Fibroblast of skin of left biceps (primary cell): ENCODE data around the gene STARD4.

Experiments
- DNase-seq, 2 experiments: peaks; one replicate each; pipeline ENCODE4 v3.0.0-alpha.2; 2013; ENCODE audit warnings: low read depth in 2 of 2

The STARD4 gene, protein sequence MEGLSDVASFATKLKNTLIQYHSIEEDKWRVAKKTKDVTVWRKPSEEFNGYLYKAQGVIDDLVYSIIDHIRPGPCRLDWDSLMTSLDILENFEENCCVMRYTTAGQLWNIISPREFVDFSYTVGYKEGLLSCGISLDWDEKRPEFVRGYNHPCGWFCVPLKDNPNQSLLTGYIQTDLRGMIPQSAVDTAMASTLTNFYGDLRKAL

DNA sequence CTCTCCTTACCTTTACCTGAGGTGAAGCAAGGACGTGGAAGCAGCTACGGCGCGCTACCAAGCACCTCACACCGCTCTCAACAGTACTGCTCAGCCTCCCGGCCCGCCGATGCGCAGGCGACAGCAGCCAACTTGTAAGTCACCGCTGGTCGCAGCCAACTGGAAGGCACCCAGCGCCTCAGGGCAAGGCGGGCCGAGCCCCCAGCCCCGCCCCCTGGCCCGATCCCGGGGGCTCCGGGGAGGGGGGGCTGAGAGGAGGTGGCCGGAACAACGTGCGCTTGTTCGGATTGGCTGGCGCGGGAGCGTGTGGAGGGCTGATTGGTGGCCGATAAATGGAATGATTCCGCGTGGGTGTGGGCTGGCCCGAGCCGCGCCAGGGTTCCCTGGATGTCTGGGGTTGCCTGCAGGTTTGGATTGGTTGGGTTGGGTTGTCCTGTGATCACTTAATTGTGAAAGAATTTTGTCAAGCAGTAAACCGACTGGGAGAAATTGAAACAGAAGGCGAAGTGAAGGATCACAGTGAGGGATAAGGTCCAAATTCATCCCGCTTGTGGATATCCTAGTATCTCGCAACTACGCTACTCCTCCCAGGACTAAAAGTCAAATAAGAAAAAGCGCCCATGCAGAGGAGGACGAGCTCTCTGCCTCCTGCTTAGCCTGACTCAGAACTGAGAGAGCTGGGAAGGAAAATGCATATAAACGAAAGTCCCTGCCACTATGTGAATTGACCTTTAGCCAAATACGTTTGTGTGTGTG lies at the start of gene STARD4:
STARD4 (minus strand) TSS at position 161 of the 756 bp plus-strand sequence. CDS start 5,102 bp downstream, outside the sequence.
- peak; percentile 93 to 94 for DNase-seq

DNA sequence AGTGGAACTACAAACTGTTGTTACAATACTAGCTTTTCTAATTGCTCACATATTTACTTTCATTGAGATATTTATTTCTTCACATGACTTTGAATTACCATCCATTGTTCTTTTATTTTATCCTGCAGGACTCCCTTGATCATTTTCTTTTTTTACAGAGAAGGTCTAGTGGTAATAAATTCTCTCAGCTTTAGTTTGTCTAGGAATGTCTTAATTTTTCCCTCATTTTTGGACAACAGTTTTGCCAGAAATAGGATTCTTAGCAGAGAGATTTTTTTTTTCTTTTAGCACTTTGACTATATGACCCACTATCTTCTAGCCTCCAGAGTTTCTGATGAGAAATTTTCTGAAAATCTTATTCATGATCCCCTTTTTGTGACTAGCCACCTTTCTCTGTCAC lies 47.3 kb upstream of the STARD4 start:
- no peak for DNase-seq

DNA sequence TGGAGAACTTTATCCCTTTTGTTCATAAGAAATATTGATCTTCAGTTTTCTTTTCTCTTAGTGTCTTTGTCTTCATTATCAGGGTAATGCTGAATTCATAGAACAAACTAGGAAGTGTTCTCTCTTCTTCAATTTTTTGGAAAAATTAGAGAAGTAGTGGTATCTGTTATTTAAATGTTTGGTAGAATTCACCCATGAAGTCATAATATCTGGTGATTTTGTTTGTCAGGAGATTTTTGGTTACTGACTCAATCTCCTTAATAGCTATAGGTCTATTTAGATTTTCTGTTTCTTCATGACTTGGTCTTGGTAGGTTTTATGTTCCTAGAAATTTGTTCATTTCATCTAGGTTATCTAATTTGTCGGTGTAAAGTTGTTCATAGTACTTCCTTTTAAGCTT lies 45.4 kb upstream of the STARD4 start:
- no peak for DNase-seq

DNA sequence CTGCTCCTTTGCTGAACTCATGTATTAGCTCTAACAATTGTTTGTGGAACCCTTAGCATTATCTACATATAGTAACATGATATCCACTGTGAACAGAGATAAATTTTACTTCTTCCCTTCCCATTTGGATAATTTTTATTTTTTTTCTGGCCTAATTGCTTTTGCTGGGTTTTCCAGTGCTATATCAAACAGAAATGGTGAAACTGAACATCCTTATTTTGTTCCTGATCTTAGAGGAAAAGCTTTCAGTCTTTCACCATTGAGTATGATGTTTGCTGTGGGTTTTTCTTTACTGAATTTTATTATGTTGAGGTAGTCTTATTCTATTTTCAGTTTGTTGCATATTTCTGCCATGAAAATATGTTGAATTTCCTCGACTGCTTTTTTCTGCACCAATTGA lies 44.8 kb upstream of the STARD4 start:
- no peak for DNase-seq

DNA sequence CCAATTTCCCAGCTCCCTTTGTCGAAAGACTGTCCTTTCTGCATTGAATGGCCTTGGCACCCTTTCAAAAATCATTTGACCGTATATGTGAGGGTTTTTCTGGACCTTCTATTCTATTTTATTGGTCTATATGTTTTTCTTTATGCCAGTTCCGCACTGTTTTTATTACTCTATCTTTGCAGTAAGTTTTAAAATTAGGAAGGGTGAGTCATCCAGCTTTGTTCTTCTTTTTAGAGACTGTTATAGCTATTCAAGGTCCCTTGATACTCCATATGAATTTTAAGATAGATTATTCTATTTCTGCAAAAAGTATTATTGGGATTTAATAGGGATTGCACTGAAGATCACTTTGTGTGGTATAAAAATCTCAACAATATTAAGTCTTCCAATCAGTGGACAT lies 44.2 kb upstream of the STARD4 start:
- DNase-seq, result no peak

DNA sequence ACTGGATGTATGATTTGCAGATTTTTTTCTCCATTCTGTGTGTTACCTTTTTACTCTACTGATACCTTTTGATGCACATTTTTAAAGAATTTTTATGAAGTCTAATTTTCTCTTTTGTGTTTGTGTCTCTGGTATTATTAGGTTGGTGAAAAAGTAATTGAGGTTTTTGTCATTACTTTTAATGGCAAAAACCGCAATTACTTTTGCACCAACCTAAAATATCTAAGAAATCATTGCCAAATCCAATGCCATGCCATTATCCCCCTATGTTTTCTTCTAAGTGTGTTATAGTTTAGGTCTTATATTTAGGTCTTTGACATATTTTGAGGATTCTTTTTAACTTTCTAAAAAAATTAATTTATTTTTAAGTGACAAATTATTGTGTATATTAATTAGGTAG lies 43.4 kb upstream of the STARD4 start:
- no peak for DNase-seq

DNA sequence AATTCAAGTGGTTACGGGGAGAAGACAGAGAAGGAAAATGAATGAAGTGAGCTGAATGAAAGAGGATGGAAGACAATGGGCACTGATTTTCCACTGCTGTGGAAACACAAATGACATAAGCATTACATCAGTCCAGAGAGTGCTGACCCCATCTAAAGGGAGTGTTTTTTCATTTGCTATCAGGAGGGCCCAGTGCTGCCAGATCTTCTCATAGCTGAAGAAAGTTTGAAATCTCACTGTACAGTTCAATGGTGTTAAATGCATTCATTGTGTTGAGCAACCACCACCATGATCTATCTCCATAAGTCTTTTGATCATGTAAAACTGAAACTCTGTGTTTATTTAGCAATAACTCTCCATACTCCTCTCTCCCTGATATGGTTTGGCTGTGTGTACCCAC lies 41.5 kb upstream of the STARD4 start:
- no peak for DNase-seq

DNA sequence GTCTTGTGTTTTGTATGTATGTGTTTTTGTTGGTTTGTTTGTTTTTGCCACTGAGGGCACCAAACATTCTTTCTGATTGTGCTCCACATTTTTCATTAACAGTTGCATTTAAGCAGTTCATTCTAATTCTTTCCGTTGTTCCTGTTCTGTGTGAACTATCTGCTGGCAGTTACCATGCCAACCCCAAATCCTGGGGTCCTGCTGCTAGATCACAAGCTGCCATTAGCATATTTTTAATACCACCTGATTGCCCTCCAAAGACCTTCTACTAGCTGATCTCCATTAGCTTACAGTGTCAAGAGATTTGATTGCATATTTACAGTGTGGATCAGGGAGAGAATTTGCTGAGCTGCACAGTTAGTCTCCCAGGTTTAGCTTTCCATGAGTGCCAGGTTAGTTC lies 40.6 kb upstream of the STARD4 start:
- DNase-seq, result no peak

DNA sequence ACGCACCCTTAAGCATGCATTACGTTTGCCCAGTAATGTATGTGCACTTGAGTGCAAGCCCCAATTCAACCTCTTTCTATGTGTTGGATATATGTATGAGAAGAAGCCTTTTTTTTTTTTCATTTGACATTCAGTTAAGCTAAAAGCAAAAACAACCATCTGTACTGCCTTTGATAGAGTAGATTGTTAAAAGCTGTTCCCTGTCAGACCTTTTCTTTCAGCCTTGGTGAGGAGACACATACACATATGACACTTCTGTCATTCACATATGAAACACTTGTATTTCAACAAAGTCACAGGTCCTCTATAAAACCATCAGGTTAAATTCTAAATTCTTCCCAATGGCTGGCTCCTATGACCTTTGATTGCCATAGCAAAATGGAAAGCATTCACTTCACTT lies 40.2 kb upstream of the STARD4 start:
- no peak for DNase-seq

DNA sequence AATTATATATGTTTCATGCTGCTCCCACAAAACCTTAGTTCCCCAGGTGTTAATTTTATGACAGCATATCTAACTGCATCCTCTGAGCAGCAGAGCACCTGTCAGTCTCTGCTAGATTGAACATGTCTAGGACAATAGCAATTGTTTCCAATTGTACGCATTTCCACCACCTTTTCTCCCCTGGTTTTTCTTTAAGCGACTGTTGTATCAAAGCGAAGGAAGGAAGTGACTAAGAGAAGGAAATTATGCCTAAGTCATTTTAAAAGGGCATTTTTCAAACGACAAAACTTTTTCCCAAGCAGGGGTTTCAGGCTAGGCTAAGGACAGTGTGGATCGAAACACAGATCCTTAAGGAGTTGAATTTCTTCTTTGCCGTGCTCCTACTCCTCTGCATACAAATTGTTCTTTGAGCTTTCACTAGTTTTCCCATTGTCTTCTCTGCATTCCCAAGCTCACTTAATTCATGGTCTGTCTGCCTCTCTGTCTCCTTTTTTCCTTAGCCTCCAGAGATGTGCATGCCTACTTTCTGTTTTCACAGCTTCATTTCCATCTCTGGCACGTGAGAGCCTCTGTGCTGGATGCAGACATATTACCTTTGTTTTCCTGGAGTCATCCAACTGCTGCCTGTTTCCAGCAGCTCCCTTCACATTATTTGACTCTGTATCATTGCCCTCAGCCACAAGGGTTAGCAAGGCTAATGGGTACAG lies 39.4 kb upstream of the STARD4 start:
- DNase-seq, result no peak

DNA sequence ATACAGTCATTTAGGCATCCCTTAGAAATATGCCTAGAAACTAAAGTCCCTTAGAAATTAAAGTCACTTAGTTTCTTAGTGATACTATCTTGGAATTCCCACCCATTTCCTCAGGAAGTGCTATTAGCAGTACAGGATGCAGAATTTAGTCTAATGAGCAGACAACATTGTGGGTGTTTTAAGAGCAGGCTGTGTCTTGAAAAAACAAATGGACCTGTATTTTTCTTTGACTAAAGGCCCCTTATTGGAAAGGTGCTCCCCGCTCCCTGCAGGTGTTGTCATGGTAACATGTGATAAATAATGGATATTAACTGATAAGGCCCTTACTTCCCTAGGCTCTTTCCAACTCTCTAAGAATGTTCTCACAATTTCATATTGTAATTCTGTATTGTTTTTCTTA lies 38.8 kb upstream of the STARD4 start:
- DNase-seq, result no peak

DNA sequence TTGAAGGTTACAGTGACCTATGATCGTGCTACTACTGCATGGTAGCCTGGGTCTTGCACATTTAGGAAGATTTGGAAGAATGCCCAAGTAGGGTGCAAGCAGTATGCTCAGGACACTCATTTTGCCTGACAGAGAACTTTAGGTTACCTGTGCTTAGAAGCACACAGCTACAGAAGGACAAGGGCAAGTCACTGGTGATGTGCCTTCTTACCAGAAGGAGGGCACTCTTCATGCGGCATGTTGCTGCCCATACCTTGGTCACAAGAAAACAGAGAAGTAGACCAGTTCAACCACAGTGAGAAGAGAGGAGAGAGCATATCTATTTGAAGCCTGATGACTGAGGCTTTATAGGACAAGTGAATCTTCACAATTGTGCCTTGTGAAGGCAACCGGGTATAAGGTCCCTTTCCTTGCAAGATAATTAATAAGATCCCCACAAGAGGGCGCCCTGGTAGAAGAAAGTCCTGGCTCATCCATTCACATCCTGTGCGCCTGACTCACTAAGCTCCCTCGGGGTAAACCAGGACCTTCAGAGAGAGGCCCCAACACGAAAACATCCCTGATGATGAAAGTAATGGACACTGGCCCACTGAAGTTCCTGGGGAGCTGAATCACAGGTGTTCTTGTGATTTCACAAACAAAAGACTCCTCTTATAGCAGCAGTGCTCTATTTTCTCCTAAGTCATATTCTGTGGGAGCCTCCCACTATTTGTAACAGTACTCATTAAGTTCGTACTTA lies 38.1 kb upstream of the STARD4 start:
- DNase-seq, result peak; percentile 87 to 89

DNA sequence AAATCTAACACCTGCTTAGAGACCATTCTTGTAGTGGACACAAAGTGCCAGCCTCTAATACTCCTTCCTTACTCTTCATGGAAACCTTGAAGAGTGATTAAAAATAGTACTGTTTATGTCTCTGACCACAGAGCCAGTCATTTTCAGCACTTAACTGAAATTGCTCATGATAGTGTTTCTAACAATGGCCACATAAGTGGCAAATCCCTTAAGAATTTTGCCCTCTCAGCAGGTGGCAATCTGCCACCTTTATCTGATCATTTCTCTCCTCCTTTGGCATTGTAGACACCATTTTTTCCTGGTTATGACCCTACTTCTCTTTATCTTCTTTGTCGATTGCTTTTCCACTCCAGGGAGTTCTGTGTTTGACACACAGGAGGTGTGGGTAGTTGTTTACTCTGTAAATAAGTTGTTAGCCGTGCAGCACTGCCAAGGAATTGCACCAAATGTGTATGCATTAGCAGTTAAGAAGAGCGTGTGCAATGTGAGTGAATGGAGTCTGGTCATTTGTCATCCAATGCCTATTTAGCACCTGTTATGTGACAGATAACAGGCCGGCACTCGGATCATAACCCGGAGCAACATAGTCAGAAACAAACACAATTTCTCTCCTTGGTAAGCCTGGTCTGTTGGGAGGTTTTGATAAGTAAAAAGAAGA lies 36.8 kb upstream of the STARD4 start:
- DNase-seq, result no peak

DNA sequence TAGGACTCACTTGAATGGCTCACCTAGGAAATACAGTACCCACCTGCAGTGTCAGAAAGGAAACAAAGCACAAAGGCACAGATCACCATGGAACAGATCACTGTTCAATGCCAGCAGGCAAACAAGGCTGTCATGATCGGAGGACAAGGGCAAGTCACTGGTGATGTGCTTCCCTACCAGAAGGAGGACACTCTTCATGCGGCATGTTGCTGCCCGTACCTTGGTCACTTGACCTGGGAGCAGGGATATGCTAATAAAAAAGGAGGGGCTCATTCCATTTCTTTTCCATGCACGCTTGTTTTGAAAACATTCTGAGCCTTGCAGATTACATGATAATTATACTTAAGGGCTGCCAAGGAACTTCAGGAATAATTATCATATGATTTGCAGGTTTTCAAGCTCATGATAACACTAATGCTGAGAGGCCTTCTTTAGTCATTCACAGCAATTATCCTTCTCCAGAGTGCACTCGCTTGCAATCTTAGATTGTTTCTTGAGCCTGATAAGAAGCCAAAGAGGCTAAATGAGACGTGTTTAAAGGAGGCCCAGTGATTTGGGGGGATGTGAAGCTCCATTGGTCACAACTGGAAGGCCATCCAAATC lies 36.1 kb upstream of the STARD4 start:
- DNase-seq, result no peak

DNA sequence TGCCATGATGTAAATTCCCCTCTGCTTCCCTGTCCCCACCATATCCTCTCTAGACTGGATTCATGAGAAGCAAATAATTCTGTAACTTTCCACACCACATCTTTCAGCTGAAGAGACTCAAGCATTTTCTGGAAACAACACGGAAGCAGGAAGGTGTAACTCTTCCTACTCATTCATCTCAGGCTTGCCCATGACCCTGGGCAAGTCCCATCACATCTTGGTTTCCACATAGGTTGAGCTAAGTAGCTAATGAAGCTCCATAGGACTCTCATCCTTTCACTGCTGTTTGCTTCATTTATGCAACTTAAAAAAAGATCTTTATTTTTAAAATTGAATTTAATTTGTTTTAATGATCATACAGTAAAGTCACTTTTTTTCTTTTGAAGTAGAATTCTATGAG lies 32.7 kb upstream of the STARD4 start:
- DNase-seq, result no peak

DNA sequence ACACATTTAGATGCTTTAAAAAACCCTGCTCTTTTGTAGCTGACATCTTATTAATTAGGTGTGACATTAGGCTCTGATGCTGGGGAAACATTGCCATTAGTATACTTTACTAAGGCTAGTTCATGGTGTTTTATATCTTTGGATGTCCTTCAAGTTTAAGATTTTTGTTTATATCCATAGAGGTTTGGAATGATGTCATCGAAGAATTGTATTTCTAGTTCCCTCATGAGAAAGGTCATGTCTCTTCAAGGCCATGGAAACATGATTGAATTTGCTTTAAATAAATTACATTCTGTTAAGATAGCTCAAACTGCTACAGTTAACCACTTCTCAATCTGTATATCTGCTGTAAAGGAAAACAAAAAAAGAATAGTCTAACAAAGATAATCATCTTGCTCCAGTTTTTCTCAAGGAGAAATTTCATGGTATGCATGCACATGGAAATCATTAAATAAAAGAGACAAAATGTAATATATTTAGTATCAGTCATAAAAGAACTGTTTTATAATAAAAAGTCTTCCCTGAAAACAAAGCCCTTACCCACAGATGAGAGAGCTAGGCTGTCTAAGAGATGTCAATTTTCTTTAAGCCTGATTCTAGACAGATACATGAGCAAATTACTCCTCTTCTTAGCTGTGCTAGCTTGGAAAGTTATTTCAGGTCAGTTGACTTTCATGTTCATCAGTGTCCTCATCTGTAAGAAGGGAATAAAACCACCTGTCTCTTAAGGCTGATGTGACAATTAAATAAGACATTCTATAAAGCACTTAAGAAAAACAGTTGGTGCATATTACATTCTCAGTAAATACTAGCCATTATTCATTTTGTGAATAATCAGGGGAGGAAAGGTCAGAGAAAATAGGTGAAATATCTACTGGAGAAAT lies 25.0 kb upstream of the STARD4 start:
- DNase-seq, result no peak

DNA sequence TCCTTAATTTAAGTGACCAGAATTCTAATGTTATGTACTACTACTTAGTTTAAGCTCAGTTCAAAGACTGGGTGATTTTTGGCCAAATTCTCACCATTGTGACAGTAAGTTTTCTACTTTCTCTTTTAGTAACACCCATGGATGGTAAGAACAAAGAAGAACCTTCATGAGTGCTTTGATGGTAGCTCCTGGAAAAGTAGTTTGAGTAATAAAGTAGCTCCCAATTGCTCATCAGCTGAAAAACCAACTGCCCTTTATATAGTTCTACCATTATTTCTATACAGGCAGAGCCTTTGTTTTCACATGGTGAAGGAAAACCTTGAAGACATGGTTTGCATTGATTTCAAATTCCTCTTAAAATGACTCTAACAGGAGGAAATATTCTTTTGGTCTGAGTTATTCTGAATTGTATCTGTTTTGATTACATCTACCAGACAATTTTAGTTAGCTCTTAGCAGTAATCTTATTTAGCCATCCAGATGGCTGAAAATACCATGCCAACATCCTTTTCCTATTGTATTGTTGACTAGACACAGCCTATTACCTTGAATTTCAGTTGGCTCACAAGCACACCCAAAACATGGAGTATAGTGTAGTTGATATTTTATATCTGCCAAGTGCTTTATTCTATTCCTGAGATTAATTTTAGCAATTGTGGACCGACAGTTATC lies 23.7 kb upstream of the STARD4 start:
- no peak for DNase-seq

DNA sequence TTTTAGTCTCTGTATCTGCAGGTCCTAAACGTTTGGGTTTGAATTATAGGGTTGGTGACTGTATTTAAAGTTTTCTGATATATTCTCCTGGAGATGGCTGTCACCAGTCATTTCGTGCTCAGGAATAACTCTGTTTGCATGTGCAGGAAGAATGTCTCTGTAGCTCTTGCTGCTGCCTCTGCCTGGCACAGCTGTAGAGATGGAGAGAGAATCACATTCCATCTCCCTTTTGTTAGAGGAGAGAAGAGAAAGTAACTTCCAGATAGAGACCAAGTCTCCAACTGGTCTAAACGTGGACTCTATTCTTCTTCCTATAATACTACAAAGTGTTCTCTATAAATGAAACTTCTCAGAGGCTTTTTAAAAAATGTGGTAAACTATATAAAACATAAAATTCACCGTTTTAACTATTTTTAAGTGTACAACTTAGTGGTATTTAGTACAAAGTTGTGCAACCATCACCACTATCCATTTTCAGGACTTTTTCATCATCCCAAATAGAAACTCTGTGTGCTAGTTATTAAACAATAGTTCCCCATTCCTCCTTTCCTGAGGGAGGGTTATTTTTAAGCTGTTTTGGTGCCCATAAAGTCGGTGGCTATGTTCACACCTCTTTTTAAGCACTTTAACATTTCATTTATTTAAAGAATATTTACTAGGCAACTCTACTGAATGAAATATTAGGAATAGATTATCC lies 20.7 kb upstream of the STARD4 start:
- no peak for DNase-seq

DNA sequence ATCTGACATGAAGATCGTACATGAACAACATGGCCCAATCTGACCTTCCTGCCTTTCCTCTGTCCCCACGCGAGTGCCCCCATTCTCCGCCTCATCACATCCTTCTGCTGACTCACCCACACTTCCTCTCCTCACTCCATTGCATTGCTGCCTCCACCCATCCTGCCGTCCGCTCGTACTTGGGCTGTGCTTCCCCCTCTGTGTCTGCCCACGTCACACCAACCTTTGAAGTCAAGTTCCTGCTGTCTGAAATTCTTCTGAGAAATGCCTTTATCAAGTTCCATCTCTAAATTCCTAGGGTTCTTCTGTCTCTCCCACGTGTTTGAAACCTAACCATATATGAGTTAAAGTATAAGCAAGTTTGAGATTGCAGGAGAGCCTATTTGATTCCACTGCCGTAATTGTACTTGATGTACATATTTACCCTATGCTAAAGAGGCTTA lies 18.0 kb upstream of the STARD4 start:
- DNase-seq, result peak; percentile 31 to 48
